CD4-positive, alpha-beta T cell treated with Interleukin-6 for 4 hours (primary cell): ENCODE measurements around the gene PLSCR5.

ENCODE experiments used
- DNase-seq: peaks from one replicate; pipeline ENCODE4 v3.0.0-alpha.2; 2020; ENCODE audit warnings: mixed read lengths

The PLSCR5 gene

GRCh38 chr3:146543461-146544001, 61.6 kb downstream of the PLSCR5 start:
- DNase-seq, result no peak

GRCh38 chr3:146542978-146543377, 62.2 kb downstream of the PLSCR5 start:
- DNase-seq, result no peak

DNA sequence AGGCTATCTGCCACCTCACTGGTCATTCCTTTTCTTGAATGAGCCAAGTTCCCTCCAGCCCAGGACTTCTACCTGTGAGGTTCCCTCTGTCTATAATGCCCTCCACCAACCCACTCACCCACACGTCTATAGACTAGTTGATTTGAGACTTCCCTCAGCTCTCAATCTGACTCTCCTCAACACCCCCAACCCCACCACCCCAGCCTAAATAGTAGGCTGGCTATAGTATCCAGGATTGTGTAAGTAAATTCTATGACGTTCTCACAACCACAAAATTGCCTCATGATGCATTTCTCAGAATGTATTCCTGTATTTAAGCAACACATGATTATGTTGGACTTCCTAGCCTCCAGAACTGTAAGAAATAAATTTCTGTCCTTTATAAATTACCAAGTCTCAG, 63.0 kb downstream of the PLSCR5 start:
- no peak for DNase-seq

DNA sequence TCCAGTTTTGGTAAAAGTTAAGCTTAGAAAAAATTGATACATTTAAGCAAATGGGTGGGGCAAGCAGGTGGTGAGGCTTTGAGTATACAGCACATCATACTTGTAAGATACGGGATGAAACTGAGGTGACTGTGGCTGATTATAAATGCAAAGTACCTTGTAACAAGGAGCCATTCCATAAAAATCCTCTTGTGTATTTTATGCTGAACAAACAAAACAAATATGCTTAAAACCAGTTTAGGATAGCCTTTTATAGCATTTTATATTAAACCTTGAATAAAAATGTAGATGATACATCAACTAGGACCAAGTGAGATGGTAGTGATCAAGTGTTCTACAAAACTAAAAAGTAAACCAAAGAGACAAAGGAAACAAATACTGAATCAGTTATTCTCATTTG, 64.2 kb downstream of the PLSCR5 start:
- DNase-seq, result no peak

DNA sequence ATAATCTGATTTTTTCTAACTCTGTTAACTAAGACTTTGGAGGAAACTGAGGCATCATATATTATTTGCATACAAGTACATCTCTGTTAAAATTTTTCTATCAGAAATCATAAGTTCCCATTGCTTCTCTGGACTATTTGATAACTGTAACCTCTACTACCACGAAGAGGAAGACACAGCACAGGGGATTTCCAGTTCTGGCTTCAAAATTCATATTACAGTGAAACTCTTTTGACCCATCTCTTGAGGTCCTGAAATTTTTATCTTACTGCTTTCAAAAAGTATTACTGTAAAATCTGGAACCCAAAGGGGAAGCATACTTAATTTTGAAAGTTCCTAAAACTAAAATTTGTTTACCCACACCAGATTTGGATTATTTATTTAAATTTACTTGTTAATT, 64.9 kb downstream of the PLSCR5 start:
- no peak for DNase-seq

DNA sequence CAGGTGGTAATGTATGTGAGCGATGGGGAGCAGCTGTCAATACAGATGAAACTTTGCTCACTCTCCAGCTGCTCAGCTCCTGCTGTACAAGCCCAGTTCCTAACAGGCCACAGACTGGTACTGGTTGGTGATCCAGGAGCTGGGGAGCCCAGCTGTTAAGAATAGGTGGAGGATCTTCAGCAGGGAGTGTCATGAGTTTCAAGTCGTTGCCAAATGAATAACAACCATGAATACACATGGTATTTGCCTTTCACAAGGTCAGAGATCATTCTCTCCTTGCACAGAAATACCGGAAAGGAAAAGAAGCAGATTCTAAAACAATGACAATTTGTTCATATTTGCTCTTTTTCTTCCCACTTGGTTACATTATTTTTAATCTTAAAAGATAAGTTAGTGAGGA, 65.8 kb downstream of the PLSCR5 start:
- no peak for DNase-seq

- DNase-seq, result no peak
These were observed 67.5 kb downstream of the PLSCR5 start for GRCh38 chr3:146537603-146538002.

DNA sequence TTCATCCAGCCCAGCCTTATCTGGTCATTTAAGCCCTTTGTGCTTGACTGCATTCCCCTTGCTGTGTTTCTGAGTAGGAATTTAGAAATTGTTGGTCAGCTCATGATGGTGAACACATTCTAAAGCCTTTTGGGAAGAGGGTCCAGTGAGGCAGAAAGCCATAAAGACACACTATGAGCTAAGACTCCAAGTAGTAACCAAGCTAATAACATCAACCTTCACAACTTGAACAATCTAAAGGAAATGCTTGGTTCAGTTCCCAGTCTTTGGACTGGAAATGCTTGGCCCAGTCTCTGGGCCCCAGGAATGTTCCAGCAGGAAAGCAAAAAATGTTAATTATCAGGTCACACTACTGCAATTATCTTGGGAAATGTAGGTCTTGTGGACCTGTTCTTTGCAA, 68.5 kb downstream of the PLSCR5 start:
- no peak for DNase-seq
